Lower leg skin (tissue), 4 donors: ENCODE results near the gene CEP104. TPM values are rescaled to one million over a fixed set of nuclear protein-coding genes. Genes with fewer than 3 reads are reported as not detected.

Source experiments
- DNase-seq, 2 donors: peaks; one replicate each; pipeline ENCODE4 v3.0.0-alpha.2; 2019; ENCODE audit warnings: low spot score in 2 of 2
- H3K4me3 ChIP-seq: fragments of 200-600 bp; sonication (generic); 2 replicates; pipeline ENCODE4 v1.5.1; 2017; ENCODE audit warnings: mild to moderate bottlenecking, low read depth; ENCODE audit not compliant: poor library complexity, severe bottlenecking
- POLR2A ChIP-seq, 2 donors: fragments of 450-650 bp; IDR thresholded peaks; one replicate each; pipeline ENCODE4 v1.6.1; 2016 to 2017; ENCODE audit warnings: antibody characterized with exemption in 2 of 2, mild to moderate bottlenecking in 1 of 2, moderate library complexity in 1 of 2
- WGBS, 2 donors: methylation state at CpG; one replicate each; pipeline ENCODE4 v1.1.5; 2018; 5-methylcytosine and 5-hydroxymethylcytosine counted together
- intact Hi-C: fragments of 100-400 bp; cut with DNase I; formaldehyde crosslinking; loops from one replicate; pipeline ENCODE4 v1.15.0; 2023; ENCODE audit warnings: low total_unique reads
- total RNA-seq, 4 donors: library from RNA; depleted of rRNA; stranded (reverse); fragments of >200 nt; gene quantifications; one replicate each; pipeline ENCODE4 v1.1.0, GENCODE V29; 2016
- TF ChIP-seq, protein P1 (sequence below), 3 donors: fragments of 450-650 bp; IDR thresholded peaks; one replicate each; pipeline ENCODE4 v1.5.1; 2016; ENCODE audit warnings: antibody characterized with exemption in 3 of 3, mild to moderate bottlenecking in 3 of 3, moderate library complexity in 2 of 3

The CEP104 gene
- total RNA-seq, 4 donors from 2014 or later: 24.6 to 38.9 (median 33.1) TPM

DNA sequence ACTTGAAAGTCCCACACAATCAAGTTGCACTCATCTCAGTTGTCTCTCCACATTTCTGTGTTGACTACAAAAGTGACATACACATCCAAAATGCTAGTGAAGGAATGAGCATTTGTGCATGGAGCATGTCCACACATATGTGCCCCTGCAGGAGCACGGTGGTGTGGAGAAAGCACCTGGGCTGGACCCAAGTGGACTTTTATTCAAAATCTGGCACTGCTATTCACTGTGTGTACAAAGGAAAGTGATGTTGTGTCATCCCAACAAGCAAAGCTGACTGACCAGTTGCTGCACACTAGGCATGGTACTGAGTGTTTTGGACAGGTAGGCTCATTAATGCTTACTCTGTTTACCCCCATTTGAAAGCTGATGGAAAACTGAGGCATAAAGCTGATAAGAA, 19.3 kb downstream of the CEP104 start:
- intact Hi-C loops: no loop called here

DNA sequence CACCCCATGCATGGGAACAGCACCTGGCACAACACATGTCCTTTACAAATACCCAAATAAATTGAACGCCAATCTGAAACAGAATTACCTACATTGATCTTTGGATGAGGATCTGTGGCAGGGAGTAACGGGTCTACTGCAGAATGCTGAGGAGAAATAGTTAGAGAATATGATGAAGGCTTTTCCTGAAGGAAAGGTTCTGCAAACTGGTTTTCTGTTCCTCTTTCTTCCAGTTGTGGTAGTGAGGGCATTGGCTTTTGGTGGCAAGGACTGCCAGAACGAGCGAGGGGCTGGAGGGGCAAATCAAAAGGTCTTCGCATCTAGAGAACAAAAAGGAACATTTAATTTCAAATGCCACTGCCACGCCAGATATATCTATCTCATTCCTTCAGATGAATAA, 19.8 kb downstream of the CEP104 start:
- TF ChIP-seq POLR2A (IDR thresholded peaks at IDR 0.05): no peak
- 97 to 99% methylated on average over 6 of the region's 6 CpGs for WGBS, 2 donors
- intact Hi-C loops: no loop called here
- no peak for DNase-seq
- no peak overlapping the region for H3K4me3 ChIP-seq

More for the DNA sequence above, 19.3 kb downstream of the CEP104 start:
- 100% methylated on average over 1 of the region's 1 CpG for WGBS, 2 donors
- no peak for DNase-seq
- TF ChIP-seq, protein P1, sequence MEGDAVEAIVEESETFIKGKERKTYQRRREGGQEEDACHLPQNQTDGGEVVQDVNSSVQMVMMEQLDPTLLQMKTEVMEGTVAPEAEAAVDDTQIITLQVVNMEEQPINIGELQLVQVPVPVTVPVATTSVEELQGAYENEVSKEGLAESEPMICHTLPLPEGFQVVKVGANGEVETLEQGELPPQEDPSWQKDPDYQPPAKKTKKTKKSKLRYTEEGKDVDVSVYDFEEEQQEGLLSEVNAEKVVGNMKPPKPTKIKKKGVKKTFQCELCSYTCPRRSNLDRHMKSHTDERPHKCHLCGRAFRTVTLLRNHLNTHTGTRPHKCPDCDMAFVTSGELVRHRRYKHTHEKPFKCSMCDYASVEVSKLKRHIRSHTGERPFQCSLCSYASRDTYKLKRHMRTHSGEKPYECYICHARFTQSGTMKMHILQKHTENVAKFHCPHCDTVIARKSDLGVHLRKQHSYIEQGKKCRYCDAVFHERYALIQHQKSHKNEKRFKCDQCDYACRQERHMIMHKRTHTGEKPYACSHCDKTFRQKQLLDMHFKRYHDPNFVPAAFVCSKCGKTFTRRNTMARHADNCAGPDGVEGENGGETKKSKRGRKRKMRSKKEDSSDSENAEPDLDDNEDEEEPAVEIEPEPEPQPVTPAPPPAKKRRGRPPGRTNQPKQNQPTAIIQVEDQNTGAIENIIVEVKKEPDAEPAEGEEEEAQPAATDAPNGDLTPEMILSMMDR (IDR thresholded peaks at IDR 0.05): no peak
- no peak for TF ChIP-seq POLR2A (IDR thresholded peaks at IDR 0.05)
- H3K4me3 ChIP-seq: no peak overlapping the region

DNA sequence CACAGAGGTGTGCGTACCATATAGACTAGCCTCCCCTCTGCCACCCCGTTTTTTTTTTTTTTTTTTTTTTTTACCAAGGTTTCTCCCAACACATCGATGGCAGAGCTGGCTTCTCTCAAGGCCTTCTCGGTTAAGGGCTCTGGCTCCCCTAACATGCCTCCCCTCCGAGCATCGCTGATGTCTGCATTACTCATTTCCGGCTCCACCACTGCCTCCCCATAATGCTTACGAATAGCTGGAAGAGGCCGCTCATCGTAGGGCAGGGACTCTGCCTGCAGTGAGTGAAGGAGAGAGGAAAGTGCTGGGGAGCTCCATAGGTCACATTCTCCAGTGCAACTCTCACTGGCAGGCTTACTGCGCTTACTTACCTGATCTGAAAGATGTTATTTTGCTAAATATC, 20.6 kb downstream of the CEP104 start:
- 92 to 93% methylated on average over 11 of the region's 11 CpGs for WGBS, 2 donors
- no peak overlapping the region for H3K4me3 ChIP-seq
- no peak for TF ChIP-seq POLR2A (IDR thresholded peaks at IDR 0.05)
- TF ChIP-seq, protein P1 (IDR thresholded peaks at IDR 0.05): no peak
- intact Hi-C loops: no loop called here
- DNase-seq: no peak

DNA sequence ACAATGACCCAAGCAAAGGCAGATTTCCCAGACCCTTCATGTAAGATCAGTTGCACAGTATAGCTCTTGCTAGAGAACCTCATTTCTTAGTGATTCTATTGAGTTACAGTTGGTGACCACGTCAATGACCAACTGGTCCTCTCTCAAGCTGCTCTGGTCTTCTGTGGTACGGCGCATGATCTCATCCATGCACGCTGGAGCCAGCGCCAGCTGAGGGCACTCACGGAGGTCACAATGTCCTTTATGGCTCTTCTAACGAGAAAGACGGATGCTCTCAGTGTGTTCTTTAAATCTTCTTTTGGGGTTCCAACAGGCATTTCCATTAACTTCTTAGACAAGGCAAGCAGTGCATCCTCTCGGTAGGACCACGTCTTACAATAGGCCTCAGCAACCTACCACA, 22.3 kb downstream of the CEP104 start:
- H3K4me3 ChIP-seq: no peak overlapping the region
- WGBS, 2 donors: 95 to 96% methylated on average over 10 of the region's 10 CpGs
- intact Hi-C loops: no loop called here
- TF ChIP-seq POLR2A (IDR thresholded peaks at IDR 0.05): no peak
- TF ChIP-seq, protein P1 (IDR thresholded peaks at IDR 0.05): no peak
- no peak for DNase-seq

DNA sequence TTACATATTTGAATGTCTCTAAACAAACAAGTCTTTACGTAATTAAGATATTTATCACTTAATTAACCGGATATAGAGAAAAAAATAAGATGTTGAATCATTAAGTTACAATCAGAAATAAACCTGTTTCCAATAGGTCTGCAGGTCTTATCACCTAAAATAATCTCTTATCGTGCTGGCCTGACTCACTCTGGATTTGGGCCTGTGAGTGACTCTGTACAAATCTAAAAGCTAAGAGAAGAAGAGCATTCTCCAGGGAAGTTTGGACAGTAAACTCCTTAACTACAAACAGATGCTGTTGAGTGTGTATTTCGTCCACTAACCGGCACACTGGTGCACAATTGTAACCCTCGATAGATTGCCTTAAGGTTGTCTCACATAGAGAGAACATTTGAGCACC, 25.3 kb downstream of the CEP104 start:
- WGBS, 2 donors: 44 to 63% methylated on average over 6 of the region's 6 CpGs
- intact Hi-C loops: no loop called here
- no peak for TF ChIP-seq POLR2A (IDR thresholded peaks at IDR 0.05)
- no peak for DNase-seq
- H3K4me3 ChIP-seq: no peak overlapping the region

DNA sequence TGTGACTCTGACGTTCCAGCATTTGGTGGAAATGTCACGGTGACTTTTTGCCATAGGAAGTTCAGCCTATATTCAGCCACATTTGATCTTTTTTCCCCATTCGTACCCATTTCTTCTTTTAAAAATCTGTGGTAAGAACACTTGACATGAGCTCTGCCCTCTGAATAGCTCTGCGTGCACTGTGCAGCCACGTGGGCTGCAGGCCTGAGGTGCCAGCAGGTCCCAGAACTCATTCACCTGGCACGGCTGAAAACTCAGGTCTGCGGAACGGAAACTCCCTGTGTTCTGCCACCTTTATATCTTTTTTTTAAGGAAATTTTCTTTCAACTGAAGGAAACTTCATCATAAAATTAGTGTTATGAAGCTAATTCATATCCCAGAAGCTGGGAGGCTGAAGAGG, 28.6 kb downstream of the CEP104 start:
- no peak overlapping the region for H3K4me3 ChIP-seq
- intact Hi-C loops: no loop called here
- no peak for DNase-seq
- TF ChIP-seq, protein P1 (IDR thresholded peaks at IDR 0.05): no peak
- TF ChIP-seq POLR2A (IDR thresholded peaks at IDR 0.05): no peak
- WGBS, 2 donors: 94 to 95% methylated on average over 8 of the region's 8 CpGs

DNA sequence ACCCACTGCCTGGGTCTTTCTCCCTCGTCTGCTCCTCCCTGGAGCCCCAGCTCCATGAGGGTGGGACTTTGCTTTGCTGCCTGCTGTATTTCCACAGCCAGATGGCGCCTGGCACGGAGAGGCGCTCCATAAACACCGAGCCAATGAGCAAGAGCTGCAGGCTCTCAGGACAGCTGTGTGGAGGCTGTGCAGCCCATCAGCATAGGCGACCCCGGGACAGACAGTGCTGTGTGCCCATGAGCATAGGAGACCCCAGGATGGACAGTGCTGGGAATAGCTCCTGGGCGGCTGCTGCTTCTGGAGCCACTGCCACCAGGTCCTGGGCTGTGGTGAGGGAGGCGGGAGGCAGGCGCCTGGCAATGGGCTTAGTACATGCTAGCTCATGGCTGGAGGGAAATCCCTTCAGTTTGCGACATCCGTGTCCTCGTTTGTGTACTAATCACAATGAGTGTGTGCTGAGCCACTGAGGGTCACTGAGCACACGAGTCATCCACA, 29.2 kb downstream of the CEP104 start:
- TF ChIP-seq POLR2A (IDR thresholded peaks at IDR 0.05): no peak
- TF ChIP-seq, protein P1 (IDR thresholded peaks at IDR 0.05): no peak
- intact Hi-C loops: no loop called here
- no peak for DNase-seq
- 80 to 87% methylated on average over 13 to 14 of the region's 14 CpGs for WGBS, 2 donors
- H3K4me3 ChIP-seq: no peak overlapping the region
